HCT116 (cell line): ENCODE results near the gene NPIPB2. TPM values are rescaled to one million over a fixed set of nuclear protein-coding genes. Genes with fewer than 3 reads are reported as not detected.

Source experiments
- ATAC-seq: fragments of 200-7000 bp; cut with Tn5 transposase; 2 replicates; pipeline ENCODE4 v1.9.1; 2020; ENCODE audit warnings: mild to moderate bottlenecking, moderate library complexity
- BruUV-seq: library from RNA; stranded (reverse); fragments of 400-500 nt; replicated peaks from 2 replicates; lab custom pipeline; 2021; lab: Mats Ljungman, UMichigan
- CTCF ChIA-PET: fragments of 300-600 bp; sonication (Branson Sonifier 250); formaldehyde crosslinking; loops from one replicate; lab custom pipeline; 2021; ENCODE audit warnings: antibody characterized with exemption; lab: Charles Lee
- POLR2A ChIA-PET: fragments of 300-600, 350-600 bp; sonication (Branson Sonifier 250); formaldehyde crosslinking; loops from one replicate; lab custom pipeline; 2021; ENCODE audit warnings: antibody characterized with exemption; lab: Charles Lee
- RAD21 ChIA-PET, 2 experiments: fragments of 300-600 bp; sonication (Branson Sonifier 250); formaldehyde crosslinking; loops; one replicate each; lab custom pipeline; 2023; ENCODE audit warnings: low total read pairs in 2 of 2; ENCODE audit not compliant: uncharacterized antibody in 2 of 2, unreplicated experiment in 2 of 2, low non-redundant PET in 1 of 2; lab: Charles Lee
- DNase-seq: peaks from one replicate; pipeline ENCODE4 v3.0.0-alpha.2; 2010; ENCODE audit warnings: low read depth, low spot score
- H2AFZ ChIP-seq: fragments of 200-600 bp; shearing (Covaris generic), sonication (generic); 2 replicates; pipeline ENCODE4 v1.6.1; 2017; ENCODE audit warnings: low read depth, mixed run types, mixed read lengths, antibody characterized with exemption, low read length; ENCODE audit not compliant: poor library complexity, severe bottlenecking
- H3K27ac ChIP-seq: 2 replicates; pipeline ENCODE4 v1.5.1; 2012; ENCODE audit warnings: low read depth, low read length
- H3K27me3 ChIP-seq: fragments of 200-600 bp; sonication (generic); 2 replicates; pipeline ENCODE4 v1.6.1; 2016; ENCODE audit warnings: mixed run types, low read length, mixed read lengths; ENCODE audit not compliant: insufficient read depth
- H3K36me3 ChIP-seq, 2 experiments: fragments of 200-500 bp in 1 of 2; fragments of 200-600 bp in 1 of 2; sonication (Bioruptor generic) in 1 of 2; sonication (generic) in 1 of 2; 2 replicates each; pipeline versions ENCODE4 v1.5.1 to v1.6.1; 2014 to 2016; ENCODE audit warnings: low read length in 2 of 2, inconsistent platforms in 1 of 2, mixed read lengths in 1 of 2, mixed run types in 1 of 2; ENCODE audit not compliant: insufficient read depth in 2 of 2, control insufficient read depth in 1 of 2
- H3K4me1 ChIP-seq, 2 experiments: fragments of 200-600 bp in 1 of 2; sonication (generic) in 1 of 2; 2 replicates each; pipeline versions ENCODE4 v1.5.1 to v1.6.1; 2012 to 2017; ENCODE audit warnings: low read length in 2 of 2, inconsistent platforms in 1 of 2, mild to moderate bottlenecking in 1 of 2, mixed read lengths in 1 of 2, mixed run types in 1 of 2, moderate library complexity in 1 of 2; ENCODE audit not compliant: insufficient read depth in 2 of 2, control insufficient read depth in 1 of 2
- H3K4me2 ChIP-seq: fragments of 200-600 bp; sonication (generic); 2 replicates; pipeline ENCODE4 v1.6.1; 2017; ENCODE audit warnings: mixed run types, low read length, mixed read lengths
- H3K4me3 ChIP-seq, 2 experiments: fragments of 200-600 bp in 1 of 2; sonication (generic) in 1 of 2; replicated peaks in 1 of 2; 2 replicates each; pipeline ENCODE4 v1.5.1; 2011 to 2016; ENCODE audit warnings: low read length in 2 of 2, control low read depth in 1 of 2, low read depth in 1 of 2, mild to moderate bottlenecking in 1 of 2, mixed read lengths in 1 of 2, mixed run types in 1 of 2
- H3K79me2 ChIP-seq: fragments of 200-600 bp; sonication (generic); 2 replicates; pipeline ENCODE4 v1.6.1; 2017; ENCODE audit warnings: mild to moderate bottlenecking, mixed run types, low read length, moderate library complexity, mixed read lengths; ENCODE audit not compliant: insufficient read depth
- H3K9ac ChIP-seq: fragments of 200-600 bp; sonication (generic); 2 replicates; pipeline ENCODE4 v1.6.1; 2016; ENCODE audit warnings: low read length, mixed read lengths
- H3K9me2 ChIP-seq: fragments of 200-600 bp; sonication (generic), shearing (Covaris generic); 2 replicates; pipeline ENCODE4 v1.6.1; 2017; ENCODE audit warnings: mixed run types, mild to moderate bottlenecking, moderate library complexity; ENCODE audit not compliant: insufficient read depth
- H3K9me3 ChIP-seq, 2 experiments: fragments of 200-500 bp in 1 of 2; fragments of 200-600 bp in 1 of 2; sonication (Bioruptor generic) in 1 of 2; sonication (generic) in 1 of 2; 2 replicates each; pipeline ENCODE4 v1.6.1; 2014 to 2017; ENCODE audit warnings: low read length in 2 of 2, mixed read lengths in 2 of 2, inconsistent platforms in 1 of 2, low read depth in 1 of 2, mild to moderate bottlenecking in 1 of 2, mixed run types in 1 of 2, moderate library complexity in 1 of 2; ENCODE audit not compliant: control insufficient read depth in 1 of 2, insufficient read depth in 1 of 2
- H4K20me1 ChIP-seq: fragments of 200-600 bp; sonication (generic), shearing (Covaris generic); 2 replicates; pipeline ENCODE4 v1.6.1; 2017; ENCODE audit warnings: mixed run types, mild to moderate bottlenecking, moderate library complexity; ENCODE audit not compliant: insufficient read depth
- CEBPB ChIP-seq: IDR thresholded peaks from 2 replicates; pipeline ENCODE4 v1.6.1; 2012; ENCODE audit warnings: low read depth
- EGR1 ChIP-seq: IDR thresholded peaks from 2 replicates; pipeline ENCODE4 v1.6.1; 2012; ENCODE audit warnings: low read depth
- ELF1 ChIP-seq: IDR thresholded peaks from 2 replicates; pipeline ENCODE4 v1.6.1; 2012; ENCODE audit warnings: low read depth, borderline replicate concordance
- EZH2 ChIP-seq: fragments of 200-600 bp; sonication (generic); IDR thresholded peaks from 2 replicates; pipeline ENCODE4 v1.6.1; 2017; ENCODE audit warnings: antibody characterized with exemption, mixed run types
- FOSL1 ChIP-seq: IDR thresholded peaks from 2 replicates; pipeline ENCODE4 v1.6.1; 2012; ENCODE audit warnings: low read depth
- JUND ChIP-seq: IDR thresholded peaks from 2 replicates; pipeline ENCODE4 v1.6.1; 2012
- POLR2A ChIP-seq: IDR thresholded peaks from 2 replicates; pipeline ENCODE4 v1.7.0; 2011; ENCODE audit warnings: borderline replicate concordance; ENCODE audit not compliant: insufficient read depth, insufficient read length; ENCODE audit errors: extremely low read depth
- POLR2AphosphoS5 ChIP-seq: IDR thresholded peaks from 2 replicates; pipeline ENCODE4 v1.6.1; 2011; ENCODE audit warnings: mild to moderate bottlenecking, low read depth, low read length, moderate library complexity
- RAD21 ChIP-seq: IDR thresholded peaks from 2 replicates; pipeline ENCODE4 v1.6.1; 2012; ENCODE audit warnings: low read depth, mild to moderate bottlenecking
- REST ChIP-seq: IDR thresholded peaks from 2 replicates; pipeline ENCODE4 v1.6.1; 2012; ENCODE audit warnings: low read depth
- SIN3A ChIP-seq: IDR thresholded peaks from 2 replicates; pipeline ENCODE4 v1.6.1; 2012; ENCODE audit warnings: low read depth
- SRF ChIP-seq: IDR thresholded peaks from 2 replicates; pipeline ENCODE4 v1.6.1; 2012; ENCODE audit warnings: low read depth
- YY1 ChIP-seq: IDR thresholded peaks from 2 replicates; pipeline ENCODE4 v1.6.1; 2011; ENCODE audit warnings: low read length, low read depth, moderate library complexity, mild to moderate bottlenecking; ENCODE audit not compliant: insufficient replicate concordance; ENCODE audit errors: extremely low read depth
- ZNF274 ChIP-seq: fragments of 200-500 bp; sonication (Bioruptor generic); IDR thresholded peaks from 2 replicates; pipeline ENCODE4 v1.6.1; 2014; ENCODE audit warnings: mild to moderate bottlenecking, low read depth, low read length, inconsistent platforms
- intact Hi-C: fragments of 100-400 bp; cut with micrococcal nuclease; formaldehyde crosslinking; loops from 2 replicates; pipeline ENCODE4 v1.10.0; 2022
- total RNA-seq: library from RNA; stranded (reverse); gene quantifications from one replicate; pipeline ENCODE4 v1.2.1, GENCODE V29; 2021; ENCODE audit not compliant: unreplicated experiment
- TF ChIP-seq, protein P1 (sequence below): IDR thresholded peaks from 2 replicates; pipeline ENCODE4 v1.6.1; 2012
- TF ChIP-seq, protein P2 (sequence below): IDR thresholded peaks from 2 replicates; pipeline ENCODE4 v1.6.1; 2011; ENCODE audit warnings: mild to moderate bottlenecking, low read length, moderate library complexity; ENCODE audit not compliant: insufficient replicate concordance; ENCODE audit errors: extremely low read depth
- TF ChIP-seq, protein P3 (sequence below): IDR thresholded peaks from 2 replicates; pipeline ENCODE4 v1.6.1; 2012

The NPIPB2 gene
- total RNA-seq, 1 experiment from 2014 or later, result 10.7 TPM

- Histone ChIP-seq H3K27ac (no peak overlapping the region), H3K27me3 (no peaks in the 10 kb centered on the region), H3K4me3 (no peak overlapping the region), H3K36me3 (peaks cover 27 to 52% of the 10 kb centered on the region in 2 experiments), H3K4me1 (no peaks in the 10 kb centered on the region), H3K4me2 (no peak overlapping the region), H3K79me2 (peaks cover 51% of the 10 kb centered on the region), H4K20me1 (peaks cover 3% of the 10 kb centered on the region; the same call in 1 of the 2 replicates), H3K9ac (no peak overlapping the region), H3K9me3 (no peaks in the 10 kb centered on the region), H2AFZ (no peak overlapping the region), H3K9me2 (no peaks in the 10 kb centered on the region)
- ATAC-seq, result no peak
- BruUV-seq, result no TSS peak
- ChIA-PET RAD21 (no interaction called here), CTCF (no interaction called here), POLR2A (no interaction called here)
- TF ChIP-seq REST, result no peak
- TF ChIP-seq ELF1, result no peak
- no peak for TF ChIP-seq ZNF274
- TF ChIP-seq EZH2, result no peak
- TF ChIP-seq CEBPB, result no peak
- TF ChIP-seq, protein P1, sequence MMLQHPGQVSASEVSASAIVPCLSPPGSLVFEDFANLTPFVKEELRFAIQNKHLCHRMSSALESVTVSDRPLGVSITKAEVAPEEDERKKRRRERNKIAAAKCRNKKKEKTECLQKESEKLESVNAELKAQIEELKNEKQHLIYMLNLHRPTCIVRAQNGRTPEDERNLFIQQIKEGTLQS, result no peak
- TF ChIP-seq, protein P2, sequence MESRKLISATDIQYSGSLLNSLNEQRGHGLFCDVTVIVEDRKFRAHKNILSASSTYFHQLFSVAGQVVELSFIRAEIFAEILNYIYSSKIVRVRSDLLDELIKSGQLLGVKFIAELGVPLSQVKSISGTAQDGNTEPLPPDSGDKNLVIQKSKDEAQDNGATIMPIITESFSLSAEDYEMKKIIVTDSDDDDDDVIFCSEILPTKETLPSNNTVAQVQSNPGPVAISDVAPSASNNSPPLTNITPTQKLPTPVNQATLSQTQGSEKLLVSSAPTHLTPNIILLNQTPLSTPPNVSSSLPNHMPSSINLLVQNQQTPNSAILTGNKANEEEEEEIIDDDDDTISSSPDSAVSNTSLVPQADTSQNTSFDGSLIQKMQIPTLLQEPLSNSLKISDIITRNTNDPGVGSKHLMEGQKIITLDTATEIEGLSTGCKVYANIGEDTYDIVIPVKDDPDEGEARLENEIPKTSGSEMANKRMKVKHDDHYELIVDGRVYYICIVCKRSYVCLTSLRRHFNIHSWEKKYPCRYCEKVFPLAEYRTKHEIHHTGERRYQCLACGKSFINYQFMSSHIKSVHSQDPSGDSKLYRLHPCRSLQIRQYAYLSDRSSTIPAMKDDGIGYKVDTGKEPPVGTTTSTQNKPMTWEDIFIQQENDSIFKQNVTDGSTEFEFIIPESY, result no peak
- TF ChIP-seq YY1, result no peak
- TF ChIP-seq RAD21, result no peak
- TF ChIP-seq POLR2A, result no peak
- no peak for TF ChIP-seq FOSL1
- TF ChIP-seq EGR1, result no peak
- TF ChIP-seq JUND, result no peak
- no peak for TF ChIP-seq SRF
- TF ChIP-seq, protein P3, sequence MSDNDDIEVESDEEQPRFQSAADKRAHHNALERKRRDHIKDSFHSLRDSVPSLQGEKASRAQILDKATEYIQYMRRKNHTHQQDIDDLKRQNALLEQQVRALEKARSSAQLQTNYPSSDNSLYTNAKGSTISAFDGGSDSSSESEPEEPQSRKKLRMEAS, result no peak
- TF ChIP-seq SIN3A, result no peak
- TF ChIP-seq POLR2AphosphoS5, result no peak
- DNase-seq, result no peak
- intact Hi-C loops, result loop anchor here (1.0 kb wide), 1 partner anchor 26 kb away; no protein-coding TSS in a partner anchor
Observed at GRCh38 chr16:11892761-11893160, 49.1 kb downstream of the NPIPB2 start.
